ENCODE data around the gene YIF1A.

YIF1A gene

GRCh38 chr11:66239998-66240780 is 48.8 kb downstream of the YIF1A start:
- Histone ChIP-seq H3K36me3 (ENCODE audit: control insufficient read depth in 2 of 2, insufficient read depth in 2 of 2, low read length in 2 of 2) (peaks cover 45 to 46% of the 10 kb centered on the region in 2 donors), H3K9me3 (ENCODE audit: control insufficient read depth in 2 of 2, low read length in 2 of 2) (no peaks in the 10 kb centered on the region), H3K9ac (ENCODE audit: low read length in 2 of 2) (no peak overlapping the region), H3K4me1 (ENCODE audit: control insufficient read depth, insufficient read depth, low read length) (no peaks in the 10 kb centered on the region), H3K4me3 (ENCODE audit: low read length in 2 of 2) (no peak overlapping the region), H3K27ac (ENCODE audit: low read length) (no peak overlapping the region), H3K27me3 (ENCODE audit: control insufficient read depth in 1 of 2, insufficient read depth in 2 of 2, low read length in 2 of 2) (no peaks in the 10 kb centered on the region)

DNA sequence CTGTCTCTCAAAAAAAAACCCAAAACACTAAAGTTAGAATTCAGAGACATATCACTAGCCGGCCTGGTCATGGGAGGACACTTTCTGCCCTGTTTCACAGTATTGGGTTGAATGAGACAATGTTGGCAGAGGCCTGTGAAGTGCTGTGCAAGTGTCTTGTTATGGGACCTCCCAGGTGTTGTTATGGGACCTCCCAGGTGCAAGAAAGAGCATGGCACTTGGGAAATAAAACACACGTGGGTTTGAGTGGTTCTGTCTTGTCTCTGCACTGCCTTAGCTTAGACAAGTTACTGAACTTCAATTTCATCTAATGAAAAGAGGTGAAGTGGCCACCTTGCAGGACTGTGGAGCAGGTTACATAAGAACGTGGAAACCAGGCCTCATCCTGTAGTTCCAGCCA is 49.4 kb downstream of the YIF1A start:
- no peak overlapping the region for H3K4me3 ChIP-seq (ENCODE audit: low read length in 2 of 2)
- no peaks in the 10 kb centered on the region for H3K27me3 ChIP-seq (ENCODE audit: control insufficient read depth in 1 of 2, insufficient read depth in 2 of 2, low read length in 2 of 2)
- H3K9ac ChIP-seq (ENCODE audit: low read length in 2 of 2) = no peak overlapping the region
- H3K36me3 ChIP-seq (ENCODE audit: control insufficient read depth in 2 of 2, insufficient read depth in 2 of 2, low read length in 2 of 2) = peaks cover 45 to 46% of the 10 kb centered on the region in 2 donors
- no peaks in the 10 kb centered on the region for H3K4me1 ChIP-seq (ENCODE audit: control insufficient read depth, insufficient read depth, low read length)
- H3K9me3 ChIP-seq (ENCODE audit: control insufficient read depth in 2 of 2, low read length in 2 of 2) = no peaks in the 10 kb centered on the region
- no peak overlapping the region for H3K27ac ChIP-seq (ENCODE audit: low read length)

- Histone ChIP-seq H3K4me1 (ENCODE audit: control insufficient read depth, insufficient read depth, low read length) (no peaks in the 10 kb centered on the region), H3K9me3 (ENCODE audit: control insufficient read depth in 2 of 2, low read length in 2 of 2) (no peaks in the 10 kb centered on the region), H3K36me3 (ENCODE audit: control insufficient read depth in 2 of 2, insufficient read depth in 2 of 2, low read length in 2 of 2) (peaks cover 49 to 51% of the 10 kb centered on the region in 2 donors), H3K27ac (ENCODE audit: low read length) (no peak overlapping the region), H3K4me3 (ENCODE audit: low read length in 2 of 2) (no peak overlapping the region), H3K27me3 (ENCODE audit: control insufficient read depth in 1 of 2, insufficient read depth in 2 of 2, low read length in 2 of 2) (no peaks in the 10 kb centered on the region), H3K9ac (ENCODE audit: low read length in 2 of 2) (no peak overlapping the region)
Observed at GRCh38 chr11:66238786-66239413, 50.0 kb downstream of the YIF1A start.

- Histone ChIP-seq H3K4me3 (ENCODE audit: low read length in 2 of 2) (no peak overlapping the region), H3K36me3 (ENCODE audit: control insufficient read depth in 2 of 2, insufficient read depth in 2 of 2, low read length in 2 of 2) (peaks cover 51 to 62% of the 10 kb centered on the region in 2 donors), H3K27me3 (ENCODE audit: control insufficient read depth in 1 of 2, insufficient read depth in 2 of 2, low read length in 2 of 2) (no peaks in the 10 kb centered on the region), H3K27ac (ENCODE audit: low read length) (no peak overlapping the region), H3K4me1 (ENCODE audit: control insufficient read depth, insufficient read depth, low read length) (no peaks in the 10 kb centered on the region), H3K9me3 (ENCODE audit: control insufficient read depth in 2 of 2, low read length in 2 of 2) (no peaks in the 10 kb centered on the region), H3K9ac (ENCODE audit: low read length in 2 of 2) (no peak overlapping the region)
Observed at GRCh38 chr11:66237867-66238266, 51.1 kb downstream of the YIF1A start.

GRCh38 chr11:66235141-66235540 is 53.8 kb downstream of the YIF1A start:
- no peak overlapping the region for H3K27ac ChIP-seq (ENCODE audit: low read length)
- H3K36me3 ChIP-seq (ENCODE audit: control insufficient read depth in 2 of 2, insufficient read depth in 2 of 2, low read length in 2 of 2) = peaks cover 69 to 70% of the 10 kb centered on the region in 2 donors
- H3K27me3 ChIP-seq (ENCODE audit: control insufficient read depth in 1 of 2, insufficient read depth in 2 of 2, low read length in 2 of 2) = no peaks in the 10 kb centered on the region
- no peaks in the 10 kb centered on the region for H3K4me1 ChIP-seq (ENCODE audit: control insufficient read depth, insufficient read depth, low read length)
- no peak overlapping the region for H3K4me3 ChIP-seq (ENCODE audit: low read length in 2 of 2)
- no peak overlapping the region for H3K9ac ChIP-seq (ENCODE audit: low read length in 2 of 2)
- H3K9me3 ChIP-seq (ENCODE audit: control insufficient read depth in 2 of 2, low read length in 2 of 2) = no peaks in the 10 kb centered on the region

Data from stomach smooth muscle (tissue), 2 donors.